Ovary (tissue), 3 donors: ENCODE measurements around the gene MAGI1.

Source experiments
- CTCF ChIP-seq, 3 donors: fragments of 450-650 bp in 2 of 3; fragments of 200-600 bp in 1 of 3; IDR thresholded peaks; one replicate each; pipeline versions ENCODE4 v1.5.1 to v1.8.0; 2016 to 2022; ENCODE audit warnings: antibody characterized with exemption in 3 of 3, mild to moderate bottlenecking in 1 of 3
- EP300 ChIP-seq: sonication (generic); formaldehyde crosslinking; IDR thresholded peaks from one replicate; pipeline ENCODE4 v1.6.1; 2017; ENCODE audit warnings: antibody characterized with exemption
- POLR2A ChIP-seq: fragments of 450-650 bp; IDR thresholded peaks from one replicate; pipeline ENCODE4 v1.6.1; 2017; ENCODE audit warnings: antibody characterized with exemption, mild to moderate bottlenecking, moderate library complexity
- donor health status: DM: no; HTN: no; CAD: no.

GRCh38 chr3:65830948-65831732 lies 207.6 kb downstream of the MAGI1 start:
- no peak for TF ChIP-seq CTCF (IDR thresholded peaks at IDR 0.05)
- no peak for TF ChIP-seq EP300
- TF ChIP-seq POLR2A = no peak
